Stimulated activated CD4-positive, alpha-beta T cell treated with anti-CD3 and anti-CD28 coated beads, Interleukin-15, amount 100 ng/mL, for 24 hours (primary cell): ENCODE results near the gene TMEM244.
"Not testable (repeated sequence)": the region's sequence is repeated elsewhere in the genome, so short reads cannot be mapped to it uniquely, and the experiment has no call there.

Experiments used
- DNase-seq: peaks from one replicate; pipeline ENCODE4 v3.0.0-alpha.2; 2020

TMEM244 gene

GRCh38 chr6:129866256-129866655, 5.1 kb upstream of the TMEM244 start:
- no peak for DNase-seq

GRCh38 chr6:129865013-129865412, 3.9 kb upstream of the TMEM244 start:
- DNase-seq, result no peak

DNA sequence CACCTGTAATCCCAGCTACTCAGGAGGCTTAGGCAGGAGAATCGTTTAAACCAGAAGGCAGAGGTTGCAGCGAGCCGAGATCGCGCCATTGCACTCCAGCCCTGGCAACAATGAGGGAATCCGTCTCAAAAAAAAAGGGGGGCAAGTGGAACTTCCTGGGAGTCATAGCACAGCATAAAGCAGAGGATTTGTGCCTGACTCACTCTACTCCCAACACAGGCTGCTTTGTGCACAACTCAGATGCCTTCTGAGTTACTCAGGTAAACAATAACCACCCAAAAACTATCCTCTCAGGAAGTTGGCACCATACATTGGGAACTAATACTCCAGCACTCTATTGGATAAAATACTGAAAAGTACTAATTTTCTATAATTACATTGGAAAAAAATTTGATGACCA, 2.5 kb upstream of the TMEM244 start:
- no peak for DNase-seq

DNA sequence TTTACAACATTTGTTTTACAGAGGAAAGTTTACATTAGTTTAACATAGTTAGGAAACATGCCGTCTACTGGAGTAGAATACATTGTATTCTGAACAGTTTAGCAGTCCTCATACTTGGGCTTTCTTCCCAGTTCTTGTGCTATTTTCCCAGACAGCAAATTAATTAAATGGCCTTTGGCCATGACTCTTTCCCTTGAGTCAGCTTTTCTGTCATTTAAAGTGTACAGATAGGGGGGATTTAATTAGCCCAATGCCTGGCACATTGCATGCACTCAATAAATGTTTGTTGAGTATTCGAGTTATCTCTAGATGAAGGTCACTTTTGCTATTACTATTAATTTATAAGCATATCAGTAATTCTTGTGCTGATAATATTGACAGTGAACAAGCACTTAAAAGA, 1.6 kb downstream of the TMEM244 start:
- no peak for DNase-seq

DNA sequence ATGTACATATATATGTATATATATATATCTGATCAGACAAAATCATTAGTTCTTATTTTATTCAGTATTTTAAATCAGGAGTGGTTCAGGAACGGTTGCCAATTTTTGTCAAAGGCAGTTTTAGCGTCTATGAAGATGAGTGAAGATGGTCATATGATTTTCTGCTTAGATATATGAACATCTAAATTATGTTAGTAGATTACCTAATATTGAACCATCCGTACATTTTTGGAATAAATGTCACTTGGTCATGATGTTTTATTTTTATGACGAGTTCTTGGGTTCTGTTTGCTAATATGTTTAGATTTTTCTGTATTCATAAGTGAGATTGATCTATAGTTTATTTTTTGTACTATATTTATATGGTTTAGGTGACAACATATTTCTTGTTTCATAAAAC, 3.3 kb downstream of the TMEM244 start:
- no peak for DNase-seq

- DNase-seq, result no peak
Observed at GRCh38 chr6:129853996-129854711, 7.0 kb downstream of the TMEM244 start.

DNA sequence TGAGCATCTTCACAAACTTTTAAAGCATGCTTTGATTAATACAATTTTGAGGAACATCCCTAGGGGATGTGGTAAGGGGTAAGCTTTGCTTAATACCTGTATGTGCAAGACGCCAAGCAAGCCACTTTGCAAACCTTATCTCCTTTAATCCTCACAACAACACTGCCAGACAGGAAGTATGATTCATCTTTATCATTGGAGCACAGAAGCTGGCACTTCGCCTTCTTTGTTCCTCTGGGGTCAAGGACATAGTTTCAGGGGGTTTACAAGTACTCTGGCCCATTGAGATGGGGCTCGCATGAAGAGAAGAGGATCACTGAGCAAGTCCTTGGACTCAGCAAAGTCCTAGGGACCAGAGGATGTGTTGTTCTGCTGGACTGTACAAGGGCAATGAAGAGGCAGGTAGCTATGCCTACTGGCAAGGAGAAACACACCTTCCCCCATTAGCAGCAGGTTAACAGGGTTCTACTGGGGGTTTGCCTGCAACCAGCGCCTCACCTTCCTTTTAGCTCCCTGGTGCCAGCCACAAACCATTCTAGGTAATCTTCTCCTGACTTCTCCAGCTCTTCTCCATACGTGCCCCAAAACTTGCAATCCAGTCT, 8.8 kb downstream of the TMEM244 start:
- DNase-seq, result no peak

DNA sequence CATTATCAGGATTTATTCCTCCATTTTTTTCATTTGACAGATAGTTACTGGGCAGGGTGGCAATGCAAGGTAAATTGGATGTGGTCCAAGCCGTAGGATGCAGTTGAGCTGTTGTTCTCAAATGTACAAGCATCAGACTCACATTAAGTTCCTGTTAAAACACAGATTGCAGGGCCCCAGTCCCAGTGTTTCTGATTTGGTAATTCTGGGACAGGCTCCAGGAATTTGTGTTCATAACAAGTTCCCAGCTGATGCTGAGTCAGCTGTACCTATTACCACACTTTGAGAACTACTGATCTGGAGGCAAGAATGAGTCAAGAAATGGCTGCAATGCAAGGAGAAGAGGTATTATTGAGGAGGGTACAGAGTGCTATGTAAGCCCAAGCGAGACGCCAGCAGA, 11.7 kb downstream of the TMEM244 start:
- DNase-seq, result no peak

- no peak for DNase-seq
Observed at GRCh38 chr6:129846761-129847160, 14.4 kb downstream of the TMEM244 start.

- DNase-seq, result no peak
Observed at GRCh38 chr6:129845696-129846095, 15.4 kb downstream of the TMEM244 start.

- no peak for DNase-seq
Observed at GRCh38 chr6:129844118-129844891, 16.8 kb downstream of the TMEM244 start.

DNA sequence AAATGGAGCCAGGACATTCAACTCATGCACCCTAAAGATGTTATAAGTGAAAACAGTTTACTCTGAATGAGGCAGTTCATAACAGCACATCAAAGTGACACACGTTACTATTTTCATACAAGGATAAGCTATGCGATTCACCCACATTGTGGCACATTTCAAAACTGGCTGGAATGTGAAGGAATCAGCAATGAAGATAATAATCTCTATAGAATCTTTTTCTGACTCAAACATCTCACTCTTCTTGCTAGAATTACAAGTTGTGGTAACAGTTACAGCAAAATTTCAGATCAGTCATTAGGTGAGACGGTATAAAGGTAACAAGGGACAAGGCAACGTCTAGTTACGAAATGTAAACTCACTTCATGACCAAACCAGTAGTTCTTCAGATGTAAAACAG, 17.5 kb downstream of the TMEM244 start:
- DNase-seq, result no peak

GRCh38 chr6:129842881-129843409, 18.2 kb downstream of the TMEM244 start:
- DNase-seq, result no peak

- DNase-seq, result no peak
Observed at GRCh38 chr6:129842137-129842536, 19.0 kb downstream of the TMEM244 start.

- DNase-seq, result not testable (repeated sequence)
Observed at GRCh38 chr6:129839562-129839961, 21.6 kb downstream of the TMEM244 start.

DNA sequence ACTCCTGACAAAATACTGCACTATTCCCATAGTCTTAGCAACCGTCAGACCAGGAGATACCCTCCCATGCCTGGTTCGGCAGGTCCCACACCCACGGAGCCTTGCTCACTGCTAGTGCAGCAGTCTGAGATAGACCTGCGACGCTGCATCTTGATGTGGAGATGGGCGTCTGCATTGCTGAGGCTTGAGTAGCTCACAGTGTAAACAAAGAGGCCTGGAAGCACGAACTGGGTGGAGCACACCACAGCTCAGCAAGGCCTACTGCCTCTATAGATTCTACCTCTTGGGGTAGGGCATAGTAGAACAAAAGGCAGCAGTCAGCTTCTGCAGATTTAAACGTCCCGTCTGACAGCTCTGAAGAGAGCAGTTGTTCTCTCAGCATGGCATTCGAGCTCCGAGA, 25.4 kb downstream of the TMEM244 start:
- DNase-seq, result no peak

DNA sequence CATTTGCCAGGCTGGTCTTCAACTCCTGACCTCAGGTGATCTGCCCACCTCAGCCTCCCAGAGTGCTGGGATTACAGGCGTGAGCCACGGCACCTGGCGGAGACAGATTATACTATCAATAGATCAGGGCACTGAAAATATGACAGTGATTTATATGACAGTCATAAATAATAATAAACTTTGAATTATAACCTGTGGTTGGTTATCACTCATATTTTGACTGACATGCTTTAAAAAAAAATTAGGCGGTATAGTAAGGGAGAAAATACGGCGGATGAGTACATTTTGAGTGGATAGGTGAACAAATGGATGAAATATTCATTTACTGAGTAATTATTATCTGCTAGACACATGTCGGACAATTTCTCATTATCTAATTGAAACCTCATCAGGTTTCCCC, 28.8 kb downstream of the TMEM244 start:
- no peak for DNase-seq

DNA sequence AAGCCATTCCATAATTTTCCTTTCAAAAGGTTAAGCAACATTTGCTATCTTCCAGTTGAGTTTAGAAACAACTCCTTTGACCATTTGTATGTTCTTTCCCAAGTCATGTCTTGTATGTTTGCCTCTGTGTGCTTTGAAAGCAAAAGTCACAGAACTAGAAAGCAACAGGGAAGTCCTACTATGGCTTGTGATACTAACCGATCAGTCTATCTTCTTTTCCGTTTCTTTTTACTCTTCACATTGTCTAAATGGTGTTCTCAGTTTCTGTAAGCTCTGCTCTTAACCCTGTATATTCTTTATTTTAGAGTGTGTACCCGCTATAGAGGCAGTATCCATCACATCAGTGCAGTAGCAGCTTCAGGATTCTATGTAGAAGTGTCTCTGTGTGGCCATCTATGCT, 32.9 kb downstream of the TMEM244 start:
- no peak for DNase-seq

- no peak for DNase-seq
Observed at GRCh38 chr6:129818251-129818650, 42.9 kb downstream of the TMEM244 start.

DNA sequence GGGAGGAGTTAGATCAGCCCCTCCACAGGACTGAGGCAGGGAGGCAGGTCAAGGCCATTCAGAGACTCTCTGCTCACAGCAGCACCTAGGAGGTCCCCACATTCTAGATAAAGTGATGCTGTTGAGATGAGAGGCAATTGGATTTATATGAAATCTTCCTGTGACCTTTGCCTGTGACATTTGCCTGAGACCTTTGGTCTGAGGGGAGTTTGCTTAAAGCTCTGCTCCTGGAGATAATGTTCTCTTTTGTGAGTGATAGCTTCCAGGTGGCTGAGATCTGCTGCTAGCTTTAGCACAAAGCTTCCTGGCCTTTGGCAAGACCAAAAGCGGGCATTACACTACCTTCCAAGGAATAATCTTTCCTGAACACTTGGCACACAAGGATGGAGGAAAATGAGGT, 43.3 kb downstream of the TMEM244 start:
- DNase-seq, result no peak

- DNase-seq, result no peak
Observed at GRCh38 chr6:129817332-129817731, 43.8 kb downstream of the TMEM244 start.

GRCh38 chr6:129812145-129812777, 48.9 kb downstream of the TMEM244 start:
- DNase-seq, result no peak

- not testable (repeated sequence) for DNase-seq
Observed at GRCh38 chr6:129807141-129807540, 54.0 kb downstream of the TMEM244 start.
